ENCODE data around the gene GLI2. TPM values are rescaled to one million over a fixed set of nuclear protein-coding genes. Genes with fewer than 3 reads are reported as not detected.

The GLI2 gene
- total RNA-seq, 1 donor from 2014 or later = 23.1 TPM

DNA sequence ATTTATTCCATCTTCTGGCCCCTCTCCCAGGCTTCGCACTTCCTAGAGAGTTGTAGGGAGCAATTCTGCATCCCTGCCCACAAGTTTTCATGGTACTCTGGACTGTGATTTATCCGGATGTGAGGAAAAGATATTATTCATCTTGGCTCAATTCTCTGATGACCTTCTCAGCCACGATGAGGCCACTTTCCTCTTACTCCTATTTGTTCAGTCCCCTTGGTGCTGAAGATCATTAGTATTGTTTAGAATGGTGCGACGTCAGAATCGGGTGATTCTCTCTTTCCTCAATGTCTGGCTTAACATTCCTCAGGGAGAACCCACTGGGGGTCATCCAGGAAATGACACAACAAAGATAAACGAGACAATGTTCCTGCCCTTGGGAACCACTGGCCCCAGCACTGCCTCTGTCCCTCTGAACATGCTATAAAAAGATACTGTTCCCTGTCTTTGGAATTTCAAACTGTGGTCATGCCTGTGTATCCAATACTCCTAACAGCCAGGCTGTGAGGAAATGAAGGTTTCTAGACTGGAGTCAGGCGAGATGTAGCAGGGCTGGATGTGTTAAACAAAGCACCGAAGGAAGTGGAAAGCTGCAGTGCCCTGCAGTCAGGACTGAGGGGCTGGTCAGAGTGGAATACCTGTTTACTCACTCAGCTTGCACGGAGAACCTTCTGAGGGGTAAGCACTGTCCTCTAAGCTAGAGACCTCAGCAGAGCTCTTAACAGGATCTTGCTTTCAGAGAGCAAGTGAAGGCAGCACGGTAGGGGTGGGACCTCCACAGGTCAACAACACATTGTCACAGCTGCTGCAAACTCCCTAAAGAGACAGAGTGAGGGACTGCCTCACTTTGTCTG, 12.9 kb upstream of the GLI2 start:
- peaks cover 0 to 10% of the 10 kb centered on the region in 2 donors for H3K9me3 ChIP-seq
- H3K4me3 ChIP-seq = no peak overlapping the region
- intact Hi-C loops (cut with DNase I) = no loop called here
- TF ChIP-seq, protein P1, sequence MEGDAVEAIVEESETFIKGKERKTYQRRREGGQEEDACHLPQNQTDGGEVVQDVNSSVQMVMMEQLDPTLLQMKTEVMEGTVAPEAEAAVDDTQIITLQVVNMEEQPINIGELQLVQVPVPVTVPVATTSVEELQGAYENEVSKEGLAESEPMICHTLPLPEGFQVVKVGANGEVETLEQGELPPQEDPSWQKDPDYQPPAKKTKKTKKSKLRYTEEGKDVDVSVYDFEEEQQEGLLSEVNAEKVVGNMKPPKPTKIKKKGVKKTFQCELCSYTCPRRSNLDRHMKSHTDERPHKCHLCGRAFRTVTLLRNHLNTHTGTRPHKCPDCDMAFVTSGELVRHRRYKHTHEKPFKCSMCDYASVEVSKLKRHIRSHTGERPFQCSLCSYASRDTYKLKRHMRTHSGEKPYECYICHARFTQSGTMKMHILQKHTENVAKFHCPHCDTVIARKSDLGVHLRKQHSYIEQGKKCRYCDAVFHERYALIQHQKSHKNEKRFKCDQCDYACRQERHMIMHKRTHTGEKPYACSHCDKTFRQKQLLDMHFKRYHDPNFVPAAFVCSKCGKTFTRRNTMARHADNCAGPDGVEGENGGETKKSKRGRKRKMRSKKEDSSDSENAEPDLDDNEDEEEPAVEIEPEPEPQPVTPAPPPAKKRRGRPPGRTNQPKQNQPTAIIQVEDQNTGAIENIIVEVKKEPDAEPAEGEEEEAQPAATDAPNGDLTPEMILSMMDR (IDR thresholded peaks at IDR 0.05) = no peak
- no peaks in the 10 kb centered on the region for H3K27me3 ChIP-seq
- no peaks in the 10 kb centered on the region for H3K36me3 ChIP-seq
- DNase-seq (ENCODE audit: low spot score in 2 of 2) = no peak
- no peak overlapping the region for H3K27ac ChIP-seq
- H3K4me1 ChIP-seq = no peaks in the 10 kb centered on the region

DNA sequence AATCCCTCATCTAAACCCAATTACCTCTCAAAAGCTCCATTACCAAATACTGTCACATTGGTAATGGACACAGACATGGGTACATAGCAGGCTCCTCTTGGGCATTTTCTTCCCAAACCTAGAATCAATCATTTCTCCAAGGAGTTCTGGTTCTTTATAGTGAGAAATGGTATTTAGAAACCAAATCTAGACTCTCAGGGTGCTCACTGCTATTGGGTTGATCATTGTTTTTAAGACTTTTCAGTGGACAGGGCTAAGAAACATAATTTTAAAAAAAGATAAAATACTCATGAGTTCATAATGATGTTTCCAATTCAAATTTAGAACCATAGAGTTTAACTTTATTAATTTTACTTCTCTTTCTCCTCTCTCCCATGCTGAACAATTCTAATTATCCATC, 9.4 kb upstream of the GLI2 start:
- no peak overlapping the region for H3K4me3 ChIP-seq
- no peaks in the 10 kb centered on the region for H3K27me3 ChIP-seq
- H3K4me1 ChIP-seq = no peaks in the 10 kb centered on the region
- H3K27ac ChIP-seq = no peak overlapping the region
- no peak for DNase-seq (ENCODE audit: low spot score in 2 of 2)
- intact Hi-C loops (cut with DNase I) = no loop called here
- peaks cover 0 to 10% of the 10 kb centered on the region in 2 donors for H3K9me3 ChIP-seq
- H3K36me3 ChIP-seq = no peaks in the 10 kb centered on the region
- TF ChIP-seq, protein P1 (IDR thresholded peaks at IDR 0.05) = no peak

DNA sequence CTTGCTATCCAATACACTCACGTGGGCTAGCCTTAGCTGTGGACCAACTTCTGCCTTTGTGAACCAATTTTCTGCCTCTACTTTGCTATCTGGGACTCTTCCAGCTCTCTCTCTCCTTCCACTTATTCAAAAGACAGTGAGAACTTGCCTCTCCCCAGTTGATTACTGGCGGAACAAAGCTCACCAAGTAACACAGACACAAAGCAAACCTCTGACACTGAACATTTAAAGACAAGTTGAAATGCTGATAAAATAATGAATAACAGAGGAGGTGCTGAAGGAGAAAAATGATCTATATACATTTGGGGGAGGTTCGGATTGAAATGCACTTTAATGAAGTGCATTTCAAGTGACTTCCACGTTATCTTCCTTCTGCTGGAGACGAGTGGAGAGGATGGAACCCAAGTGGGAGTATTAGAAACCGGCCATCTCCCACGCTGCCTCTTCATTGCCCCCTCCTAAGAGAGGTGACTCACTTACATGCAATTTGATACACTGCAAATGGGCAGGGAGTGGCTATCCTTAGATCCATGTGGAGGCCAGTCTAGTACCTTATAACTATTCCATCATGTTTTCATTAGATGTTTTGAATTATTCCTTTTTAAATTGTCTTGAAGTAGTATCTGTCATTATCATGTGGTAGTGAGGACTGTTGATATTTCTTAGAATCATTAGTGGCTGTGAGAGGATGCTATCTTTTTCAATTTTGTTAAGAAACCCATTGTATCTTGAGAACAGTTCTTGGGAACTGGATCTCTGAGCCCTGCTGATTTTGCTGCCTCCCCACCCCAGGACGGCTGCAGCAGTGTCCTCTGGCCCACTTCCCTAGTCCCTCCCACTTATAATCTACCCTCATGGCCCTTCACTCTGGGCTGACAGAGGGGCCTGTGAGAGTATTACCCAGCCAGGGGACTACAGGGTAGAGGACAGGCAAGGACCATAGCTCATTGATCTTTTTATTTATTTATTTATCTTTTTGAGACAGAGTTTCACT, 6.0 kb upstream of the GLI2 start:
- DNase-seq (ENCODE audit: low spot score in 2 of 2) = peak in 1 of 2 donors; percentile 25
- H3K36me3 ChIP-seq = no peaks in the 10 kb centered on the region
- intact Hi-C loops (cut with DNase I) = no loop called here
- peaks cover 0 to 10% of the 10 kb centered on the region in 2 donors for H3K9me3 ChIP-seq
- H3K4me3 ChIP-seq = no peak overlapping the region
- no peaks in the 10 kb centered on the region for H3K27me3 ChIP-seq
- TF ChIP-seq, protein P1 (IDR thresholded peaks at IDR 0.05) = no peak
- H3K27ac ChIP-seq = no peak overlapping the region
- H3K4me1 ChIP-seq = no peaks in the 10 kb centered on the region

DNA sequence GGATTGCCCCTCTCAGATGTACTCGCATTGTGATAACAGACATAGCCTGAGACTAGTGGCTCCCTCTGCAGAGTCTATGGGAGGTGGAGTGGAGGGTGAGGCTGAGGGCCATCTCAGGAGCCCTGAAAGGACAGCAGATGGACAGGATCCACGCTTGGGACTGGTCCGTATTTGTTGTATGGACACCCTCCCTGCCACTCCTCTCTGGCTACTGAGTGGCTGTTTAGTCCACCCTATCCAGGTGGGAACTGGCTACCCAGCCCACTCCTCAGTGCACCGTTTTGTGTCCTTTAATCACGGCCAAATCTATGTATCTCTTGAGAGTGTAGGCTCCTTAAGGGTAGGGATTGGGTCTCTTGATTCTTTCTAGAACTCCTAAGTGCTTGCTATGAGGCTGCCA, 4.5 kb upstream of the GLI2 start:
- H3K36me3 ChIP-seq = no peaks in the 10 kb centered on the region
- peaks cover 0 to 3% of the 10 kb centered on the region in 2 donors for H3K4me1 ChIP-seq
- H3K27ac ChIP-seq = no peak overlapping the region
- peaks cover 0 to 6% of the 10 kb centered on the region in 2 donors for H3K9me3 ChIP-seq
- H3K27me3 ChIP-seq = no peaks in the 10 kb centered on the region
- DNase-seq (ENCODE audit: low spot score in 2 of 2) = no peak
- TF ChIP-seq, protein P1 (IDR thresholded peaks at IDR 0.05) = no peak
- intact Hi-C loops (cut with DNase I) = no loop called here
- no peak overlapping the region for H3K4me3 ChIP-seq

DNA sequence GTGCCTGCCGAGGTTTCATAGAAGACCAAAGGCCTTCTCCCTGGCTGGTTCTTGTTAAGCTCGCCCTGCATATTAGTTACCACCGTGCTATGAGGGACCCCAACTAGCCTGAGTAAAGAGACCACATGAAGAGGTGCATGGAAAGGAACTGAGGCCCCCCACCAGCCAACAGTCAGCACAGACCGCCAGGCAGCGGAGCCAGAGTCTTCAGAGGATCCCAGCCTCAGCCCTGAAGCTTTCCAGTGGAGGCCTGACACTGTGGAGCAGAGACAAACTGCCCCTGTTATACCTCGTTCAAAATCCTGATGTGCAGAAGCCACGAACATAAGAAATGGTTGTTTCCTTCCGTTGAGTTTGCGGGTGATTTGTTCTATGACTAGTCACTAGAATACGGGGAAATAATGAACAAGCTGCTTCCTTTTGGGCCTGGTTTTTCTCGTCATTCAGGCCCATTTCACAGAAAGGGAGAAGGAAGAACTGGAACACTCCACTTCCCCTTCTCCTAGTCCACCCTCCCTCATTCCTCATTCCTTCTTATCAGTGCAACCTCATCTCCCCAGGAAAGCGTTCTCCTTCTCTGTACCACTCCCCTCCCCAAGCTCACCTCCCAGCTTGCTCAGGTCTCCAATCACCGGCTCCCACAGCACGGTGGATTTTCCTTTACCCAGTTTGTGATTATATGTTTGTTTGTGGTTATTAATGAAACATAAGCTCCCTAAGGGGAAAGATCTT, 3.0 kb upstream of the GLI2 start:
- H3K4me1 ChIP-seq = peaks cover 0 to 6% of the 10 kb centered on the region in 2 donors
- H3K9me3 ChIP-seq = no peaks in the 10 kb centered on the region
- intact Hi-C loops (cut with DNase I) = no loop called here
- no peaks in the 10 kb centered on the region for H3K27me3 ChIP-seq
- H3K27ac ChIP-seq = no peak overlapping the region
- no peak overlapping the region for H3K4me3 ChIP-seq
- no peak for DNase-seq (ENCODE audit: low spot score in 2 of 2)
- H3K36me3 ChIP-seq = no peaks in the 10 kb centered on the region
- TF ChIP-seq, protein P1 (IDR thresholded peaks at IDR 0.05) = no peak

All from ascending aorta (tissue), 2 donors.